Measurements from ENCODE around the gene WDR33.
A peak's percentile ranks its signal among the peaks of the same experiment; 100 is the strongest.

The WDR33 gene

GRCh38 chr2:127665267-127665893, 145.6 kb downstream of the WDR33 start:
- H3K9ac ChIP-seq (ENCODE audit: low read length), result no peak overlapping the region
- H3K18ac ChIP-seq (ENCODE audit: low read depth in 1 of 2, low read length in 2 of 2), result no peak overlapping the region
- H2BK15ac ChIP-seq (ENCODE audit: low read depth, poor library complexity, severe bottlenecking), result no peak overlapping the region
- H3K4ac ChIP-seq (ENCODE audit: low read depth in 1 of 2, low read length in 2 of 2), result no peak overlapping the region
- H3K9me3 ChIP-seq (ENCODE audit: control insufficient read depth, low read length), result peaks cover 3% of the 10 kb centered on the region
- H3K27ac ChIP-seq (ENCODE audit: low read length, poor library complexity, severe bottlenecking), result no peak overlapping the region
- H3K14ac ChIP-seq (ENCODE audit: low read length in 2 of 2), result no peak overlapping the region
- peaks cover 15% of the 10 kb centered on the region for H3K79me1 ChIP-seq (replicated peaks; ENCODE audit: low read length, poor library complexity, severe bottlenecking)
- H3K23ac ChIP-seq (ENCODE audit: low read length in 2 of 2), result no peak overlapping the region
- H2BK120ac ChIP-seq (ENCODE audit: low read depth, low read length), result no peak overlapping the region
- peaks cover 25% of the 10 kb centered on the region for H3K4me1 ChIP-seq (ENCODE audit: control insufficient read depth, insufficient read depth, low read depth, low read length)
- no peak overlapping the region for H3K4me2 ChIP-seq (ENCODE audit: low read length, poor library complexity, severe bottlenecking)
- DNase-seq, result no peak
- H4K91ac ChIP-seq (ENCODE audit: low read length), result no peak overlapping the region
- H2AK5ac ChIP-seq (ENCODE audit: low read length, severe bottlenecking), result no peak overlapping the region
- H4K8ac ChIP-seq (ENCODE audit: low read length), result no peak overlapping the region
- peaks cover 0 to 5% of the 10 kb centered on the region in 2 experiments for H3K36me3 ChIP-seq (ENCODE audit: control insufficient read depth in 1 of 2, insufficient read depth in 2 of 2, low read depth in 1 of 2, low read length in 2 of 2)
- no peak overlapping the region for H2BK5ac ChIP-seq (ENCODE audit: low read depth, low read length, poor library complexity, severe bottlenecking)
- 95% methylated on average over 7 of the region's 8 CpGs for WGBS
- H2AFZ ChIP-seq (ENCODE audit: low read depth, low read length), result no peak overlapping the region
- no peak overlapping the region for H2BK12ac ChIP-seq (ENCODE audit: low read length in 2 of 2)
- H3K27me3 ChIP-seq (ENCODE audit: control insufficient read depth in 1 of 2, insufficient read depth in 1 of 2, low read length in 2 of 2), result peaks cover 12 to 32% of the 10 kb centered on the region in 2 experiments
- H3K4me3 ChIP-seq (ENCODE audit: insufficient read depth in 1 of 2, low read depth in 1 of 2, low read length in 2 of 2), result no peak overlapping the region

GRCh38 chr2:127664895-127665225, 146.1 kb downstream of the WDR33 start:
- Histone ChIP-seq H3K4me2 (ENCODE audit: low read length, poor library complexity, severe bottlenecking) (no peak overlapping the region), H3K79me1 (replicated peaks; ENCODE audit: low read length, poor library complexity, severe bottlenecking) (peaks cover 15% of the 10 kb centered on the region), H2BK5ac (ENCODE audit: low read depth, low read length, poor library complexity, severe bottlenecking) (no peak overlapping the region), H3K4ac (ENCODE audit: low read depth in 1 of 2, low read length in 2 of 2) (no peak overlapping the region), H3K36me3 (ENCODE audit: control insufficient read depth in 1 of 2, insufficient read depth in 2 of 2, low read depth in 1 of 2, low read length in 2 of 2) (peaks cover 0 to 8% of the 10 kb centered on the region in 2 experiments), H3K9ac (ENCODE audit: low read length) (no peak overlapping the region), H2AFZ (ENCODE audit: low read depth, low read length) (no peak overlapping the region), H3K9me3 (ENCODE audit: control insufficient read depth, low read length) (peaks cover 3% of the 10 kb centered on the region), H3K27me3 (ENCODE audit: control insufficient read depth in 1 of 2, insufficient read depth in 1 of 2, low read length in 2 of 2) (peaks cover 12 to 32% of the 10 kb centered on the region in 2 experiments), H4K91ac (ENCODE audit: low read length) (no peak overlapping the region), H3K27ac (ENCODE audit: low read length, poor library complexity, severe bottlenecking) (no peak overlapping the region), H2AK5ac (ENCODE audit: low read length, severe bottlenecking) (no peak overlapping the region), H4K8ac (ENCODE audit: low read length) (no peak overlapping the region), H3K4me3 (ENCODE audit: insufficient read depth in 1 of 2, low read depth in 1 of 2, low read length in 2 of 2) (no peak overlapping the region), H3K14ac (ENCODE audit: low read length in 2 of 2) (no peak overlapping the region), H3K18ac (ENCODE audit: low read depth in 1 of 2, low read length in 2 of 2) (peak overlapping the region in 1 of 2 experiments; percentile 46), H2BK120ac (ENCODE audit: low read depth, low read length) (no peak overlapping the region), H2BK15ac (ENCODE audit: low read depth, poor library complexity, severe bottlenecking) (no peak overlapping the region), H3K23ac (ENCODE audit: low read length in 2 of 2) (no peak overlapping the region), H3K4me1 (ENCODE audit: control insufficient read depth, insufficient read depth, low read depth, low read length) (peaks cover 25% of the 10 kb centered on the region), H2BK12ac (ENCODE audit: low read length in 2 of 2) (no peak overlapping the region)
- 96% methylated on average over 6 of the region's 6 CpGs for whole genome bisulfite sequencing
- no peak for DNase-seq

- no peak overlapping the region for H3K9ac ChIP-seq (ENCODE audit: low read length)
- no peak overlapping the region for H2BK5ac ChIP-seq (ENCODE audit: low read depth, low read length, poor library complexity, severe bottlenecking)
- H3K4me1 ChIP-seq (ENCODE audit: control insufficient read depth, insufficient read depth, low read depth, low read length), result peaks cover 25% of the 10 kb centered on the region
- WGBS, result 23% methylated on average over 69 of the region's 69 CpGs
- peak overlapping the region in 1 of 2 experiments; percentile 4 for H3K14ac ChIP-seq (ENCODE audit: low read length in 2 of 2)
- peaks cover 16% of the 10 kb centered on the region for H3K79me1 ChIP-seq (replicated peaks; ENCODE audit: low read length, poor library complexity, severe bottlenecking)
- H2AFZ ChIP-seq (ENCODE audit: low read depth, low read length), result no peak overlapping the region
- no peak overlapping the region for H3K23ac ChIP-seq (ENCODE audit: low read length in 2 of 2)
- H3K4me3 ChIP-seq (ENCODE audit: insufficient read depth in 1 of 2, low read depth in 1 of 2, low read length in 2 of 2), result peak overlapping the region in 1 of 2 experiments; percentile 51
- peak overlapping the region; percentile 82 for H3K4me2 ChIP-seq (ENCODE audit: low read length, poor library complexity, severe bottlenecking)
- no peak overlapping the region for H2BK120ac ChIP-seq (ENCODE audit: low read depth, low read length)
- DNase-seq, result no peak
- H2BK12ac ChIP-seq (ENCODE audit: low read length in 2 of 2), result peak overlapping the region in 1 of 2 experiments; percentile 17
- H3K9me3 ChIP-seq (ENCODE audit: control insufficient read depth, low read length), result peaks cover 3% of the 10 kb centered on the region
- peaks cover 12 to 32% of the 10 kb centered on the region in 2 experiments for H3K27me3 ChIP-seq (ENCODE audit: control insufficient read depth in 1 of 2, insufficient read depth in 1 of 2, low read length in 2 of 2)
- H3K18ac ChIP-seq (ENCODE audit: low read depth in 1 of 2, low read length in 2 of 2), result peak overlapping the region; percentile 45 to 46
- peak overlapping the region in 1 of 2 experiments; percentile 65 for H3K4ac ChIP-seq (ENCODE audit: low read depth in 1 of 2, low read length in 2 of 2)
- peak overlapping the region; percentile 78 for H4K8ac ChIP-seq (ENCODE audit: low read length)
- peak overlapping the region; percentile 83 for H2BK15ac ChIP-seq (ENCODE audit: low read depth, poor library complexity, severe bottlenecking)
- H3K36me3 ChIP-seq (ENCODE audit: control insufficient read depth in 1 of 2, insufficient read depth in 2 of 2, low read depth in 1 of 2, low read length in 2 of 2), result peaks cover 0 to 11% of the 10 kb centered on the region in 2 experiments
- H2AK5ac ChIP-seq (ENCODE audit: low read length, severe bottlenecking), result no peak overlapping the region
- H3K27ac ChIP-seq (ENCODE audit: low read length, poor library complexity, severe bottlenecking), result no peak overlapping the region
- H4K91ac ChIP-seq (ENCODE audit: low read length), result peak overlapping the region; percentile 86
Observed at GRCh38 chr2:127664065-127664894, 146.7 kb downstream of the WDR33 start.

GRCh38 chr2:127663566-127664064, 147.4 kb downstream of the WDR33 start:
- Histone ChIP-seq H4K8ac (ENCODE audit: low read length) (peak overlapping the region; percentile 32), H3K4me2 (ENCODE audit: low read length, poor library complexity, severe bottlenecking) (no peak overlapping the region), H3K4me1 (ENCODE audit: control insufficient read depth, insufficient read depth, low read depth, low read length) (peaks cover 25% of the 10 kb centered on the region), H2AFZ (ENCODE audit: low read depth, low read length) (no peak overlapping the region), H3K9me3 (ENCODE audit: control insufficient read depth, low read length) (peaks cover 3% of the 10 kb centered on the region), H3K14ac (ENCODE audit: low read length in 2 of 2) (no peak overlapping the region), H2BK15ac (ENCODE audit: low read depth, poor library complexity, severe bottlenecking) (no peak overlapping the region), H2BK12ac (ENCODE audit: low read length in 2 of 2) (peak overlapping the region in 1 of 2 experiments; percentile 17), H4K91ac (ENCODE audit: low read length) (peak overlapping the region; percentile 36), H3K4me3 (ENCODE audit: insufficient read depth in 1 of 2, low read depth in 1 of 2, low read length in 2 of 2) (no peak overlapping the region), H3K18ac (ENCODE audit: low read depth in 1 of 2, low read length in 2 of 2) (peak overlapping the region in 1 of 2 experiments; percentile 19), H3K23ac (ENCODE audit: low read length in 2 of 2) (no peak overlapping the region), H3K27ac (ENCODE audit: low read length, poor library complexity, severe bottlenecking) (no peak overlapping the region), H3K27me3 (ENCODE audit: control insufficient read depth in 1 of 2, insufficient read depth in 1 of 2, low read length in 2 of 2) (peaks cover 12 to 32% of the 10 kb centered on the region in 2 experiments), H3K4ac (ENCODE audit: low read depth in 1 of 2, low read length in 2 of 2) (no peak overlapping the region), H2BK5ac (ENCODE audit: low read depth, low read length, poor library complexity, severe bottlenecking) (no peak overlapping the region), H2BK120ac (ENCODE audit: low read depth, low read length) (no peak overlapping the region), H3K9ac (ENCODE audit: low read length) (no peak overlapping the region), H3K79me1 (replicated peaks; ENCODE audit: low read length, poor library complexity, severe bottlenecking) (peaks cover 14% of the 10 kb centered on the region), H2AK5ac (ENCODE audit: low read length, severe bottlenecking) (no peak overlapping the region), H3K36me3 (ENCODE audit: control insufficient read depth in 1 of 2, insufficient read depth in 2 of 2, low read depth in 1 of 2, low read length in 2 of 2) (peaks cover 0 to 11% of the 10 kb centered on the region in 2 experiments)
- WGBS, result 89% methylated on average over 5 of the region's 6 CpGs
- DNase-seq, result no peak

Measured in mesenchymal stem cell (in vitro differentiated cells and primary cell).